GM18505 (cell line): ENCODE results near the gene GPR149.

Experiments
- ATAC-seq: cut with Tn5 transposase; IDR thresholded peaks from one replicate; pipeline ENCODE4 v1.9.1; 2021; ENCODE audit not compliant: unreplicated experiment
- POLR2A ChIP-seq: IDR thresholded peaks from 4 replicates; pipeline ENCODE4 v1.6.1; 2011; ENCODE audit warnings: borderline replicate concordance; ENCODE audit not compliant: insufficient read depth, insufficient read length; ENCODE audit errors: extremely low read depth

Gene GPR149

GRCh38 chr3:154316974-154317767 lies 112.8 kb downstream of the GPR149 start:
- no peak for ATAC-seq
- TF ChIP-seq POLR2A, result no peak

GRCh38 chr3:154314152-154314551 lies 115.8 kb downstream of the GPR149 start:
- ATAC-seq, result no peak
- no peak for TF ChIP-seq POLR2A

- no peak for ATAC-seq
- no peak for TF ChIP-seq POLR2A
These were observed 119.2 kb downstream of the GPR149 start for GRCh38 chr3:154310840-154311239.

- no peak for ATAC-seq
- no peak for TF ChIP-seq POLR2A
These were observed 122.6 kb downstream of the GPR149 start for GRCh38 chr3:154307363-154307762.

GRCh38 chr3:154304936-154305335 lies 125.1 kb downstream of the GPR149 start:
- ATAC-seq, result no peak
- no peak for TF ChIP-seq POLR2A

- TF ChIP-seq POLR2A, result no peak
- no peak for ATAC-seq
These were observed 125.7 kb downstream of the GPR149 start for GRCh38 chr3:154304116-154304786.

- TF ChIP-seq POLR2A, result no peak
- ATAC-seq, result no peak
These were observed 128.4 kb downstream of the GPR149 start for GRCh38 chr3:154301561-154301960.

- ATAC-seq, result no peak
- no peak for TF ChIP-seq POLR2A
These were observed 136.0 kb downstream of the GPR149 start for GRCh38 chr3:154294016-154294415.

GRCh38 chr3:154290187-154290586 lies 139.8 kb downstream of the GPR149 start:
- TF ChIP-seq POLR2A, result no peak
- ATAC-seq, result no peak
